Panc1 (cell line): ENCODE data around the gene ZG16B.

Experiments used
- TCF7L2 ChIP-seq: IDR thresholded peaks from 2 replicates; pipeline ENCODE4 v1.6.1; 2011; ENCODE audit warnings: mild to moderate bottlenecking, low read depth, low read length, inconsistent platforms
- TF ChIP-seq, protein P1 (sequence below), 2 experiments: IDR thresholded peaks; 2 replicates each; pipeline ENCODE4 v1.6.1; 2011 to 2012; ENCODE audit warnings: low read depth in 2 of 2, control low read depth in 1 of 2, low read length in 1 of 2, mild to moderate bottlenecking in 1 of 2, moderate library complexity in 1 of 2; ENCODE audit not compliant: insufficient read depth in 1 of 2

DNA sequence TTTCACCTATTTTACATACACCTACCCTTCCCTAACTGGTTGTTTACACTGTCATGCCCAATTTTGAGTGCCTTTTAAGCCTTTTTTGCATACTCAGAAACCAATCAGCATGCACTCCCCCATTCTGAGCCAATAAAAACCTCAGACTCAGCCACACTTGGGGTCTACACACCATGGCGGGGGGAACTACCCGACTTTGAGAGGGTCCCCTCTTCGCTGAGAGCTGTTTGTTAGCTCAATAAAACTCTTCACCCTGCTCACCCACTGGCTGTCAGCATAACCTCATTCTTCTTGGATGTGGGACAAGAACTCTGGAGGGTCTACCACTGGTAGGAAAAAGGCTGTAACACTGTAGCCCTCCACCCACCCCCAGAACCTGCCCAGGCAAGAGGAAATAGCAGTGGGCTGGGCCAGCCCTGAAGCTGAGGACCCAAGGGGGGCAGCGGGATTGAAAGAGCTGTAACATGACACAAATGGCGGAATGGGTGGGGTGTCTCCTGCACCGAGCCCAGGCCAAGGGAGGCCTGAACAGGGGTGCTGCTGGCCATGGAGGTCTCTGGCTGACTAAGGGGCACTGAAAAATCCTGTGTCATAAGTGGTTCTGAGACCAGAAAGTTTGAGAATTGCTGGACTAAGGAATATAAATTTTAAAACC lies 49.9 kb downstream of the ZG16B start:
- TF ChIP-seq, protein P1, sequence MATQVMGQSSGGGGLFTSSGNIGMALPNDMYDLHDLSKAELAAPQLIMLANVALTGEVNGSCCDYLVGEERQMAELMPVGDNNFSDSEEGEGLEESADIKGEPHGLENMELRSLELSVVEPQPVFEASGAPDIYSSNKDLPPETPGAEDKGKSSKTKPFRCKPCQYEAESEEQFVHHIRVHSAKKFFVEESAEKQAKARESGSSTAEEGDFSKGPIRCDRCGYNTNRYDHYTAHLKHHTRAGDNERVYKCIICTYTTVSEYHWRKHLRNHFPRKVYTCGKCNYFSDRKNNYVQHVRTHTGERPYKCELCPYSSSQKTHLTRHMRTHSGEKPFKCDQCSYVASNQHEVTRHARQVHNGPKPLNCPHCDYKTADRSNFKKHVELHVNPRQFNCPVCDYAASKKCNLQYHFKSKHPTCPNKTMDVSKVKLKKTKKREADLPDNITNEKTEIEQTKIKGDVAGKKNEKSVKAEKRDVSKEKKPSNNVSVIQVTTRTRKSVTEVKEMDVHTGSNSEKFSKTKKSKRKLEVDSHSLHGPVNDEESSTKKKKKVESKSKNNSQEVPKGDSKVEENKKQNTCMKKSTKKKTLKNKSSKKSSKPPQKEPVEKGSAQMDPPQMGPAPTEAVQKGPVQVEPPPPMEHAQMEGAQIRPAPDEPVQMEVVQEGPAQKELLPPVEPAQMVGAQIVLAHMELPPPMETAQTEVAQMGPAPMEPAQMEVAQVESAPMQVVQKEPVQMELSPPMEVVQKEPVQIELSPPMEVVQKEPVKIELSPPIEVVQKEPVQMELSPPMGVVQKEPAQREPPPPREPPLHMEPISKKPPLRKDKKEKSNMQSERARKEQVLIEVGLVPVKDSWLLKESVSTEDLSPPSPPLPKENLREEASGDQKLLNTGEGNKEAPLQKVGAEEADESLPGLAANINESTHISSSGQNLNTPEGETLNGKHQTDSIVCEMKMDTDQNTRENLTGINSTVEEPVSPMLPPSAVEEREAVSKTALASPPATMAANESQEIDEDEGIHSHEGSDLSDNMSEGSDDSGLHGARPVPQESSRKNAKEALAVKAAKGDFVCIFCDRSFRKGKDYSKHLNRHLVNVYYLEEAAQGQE (IDR thresholded peaks at IDR 0.05; ENCODE audit: insufficient read depth in 1 of 2, low read depth in 2 of 2, low read length in 1 of 2), result no peak
- no peak for TF ChIP-seq TCF7L2
